A673 (cell line): Measurements from ENCODE around the gene BTBD7. TPM values are rescaled to one million over a fixed set of nuclear protein-coding genes. Genes with fewer than 3 reads are reported as not detected.

ENCODE experiments used
- BruUV-seq: library from RNA; stranded (reverse); fragments of 400-500 nt; replicated peaks from 2 replicates; lab custom pipeline; 2021; lab: Mats Ljungman, UMichigan
- CTCF ChIA-PET: fragments of 300-600 bp; sonication (Branson Sonifier 250); formaldehyde crosslinking; loops from one replicate; lab custom pipeline; 2022; ENCODE audit warnings: antibody characterized with exemption; lab: Charles Lee
- POLR2A ChIA-PET: fragments of 300-600 bp; sonication (Branson Sonifier 250); formaldehyde crosslinking; loops from one replicate; lab custom pipeline; 2022; ENCODE audit warnings: antibody characterized with exemption; ENCODE audit not compliant: low non-redundant PET; lab: Charles Lee
- DNase-seq: peaks from one replicate; pipeline ENCODE4 v3.0.0-alpha.2; 2015; ENCODE audit warnings: low spot score
- H3K27ac ChIP-seq: fragments of 200-600 bp; sonication (generic); 2 replicates; pipeline ENCODE4 v1.5.1; 2016; ENCODE audit warnings: mixed run types, low read depth, mild to moderate bottlenecking, mixed read lengths, antibody characterized with exemption, low read length; ENCODE audit not compliant: poor library complexity, severe bottlenecking
- H3K27me3 ChIP-seq: fragments of 200-600 bp; sonication (generic); replicated peaks from 2 replicates; pipeline ENCODE4 v1.6.1; 2017; ENCODE audit warnings: mixed run types, low read depth, mild to moderate bottlenecking, mixed read lengths, antibody characterized with exemption, low read length; ENCODE audit not compliant: insufficient read depth, poor library complexity
- H3K36me3 ChIP-seq: fragments of 200-600 bp; sonication (generic); 2 replicates; pipeline ENCODE4 v1.6.1; 2016; ENCODE audit warnings: mixed run types, mild to moderate bottlenecking, mixed read lengths, antibody characterized with exemption, low read length; ENCODE audit not compliant: insufficient read depth, poor library complexity, severe bottlenecking
- H3K4me1 ChIP-seq: fragments of 200-600 bp; sonication (generic); 2 replicates; pipeline ENCODE4 v1.6.1; 2017; ENCODE audit warnings: mixed run types, mild to moderate bottlenecking, mixed read lengths, antibody characterized with exemption, low read length; ENCODE audit not compliant: insufficient read depth, poor library complexity, severe bottlenecking
- H3K4me3 ChIP-seq: fragments of 200-600 bp; sonication (generic); 2 replicates; pipeline ENCODE4 v1.5.1; 2016; ENCODE audit warnings: low read depth, mixed run types, mild to moderate bottlenecking, mixed read lengths, low read length; ENCODE audit not compliant: poor library complexity, severe bottlenecking
- H3K9me3 ChIP-seq: fragments of 200-600 bp; sonication (generic); 2 replicates; pipeline ENCODE4 v1.6.1; 2016; ENCODE audit warnings: mixed run types, low read depth, mild to moderate bottlenecking, mixed read lengths, antibody characterized with exemption, low read length; ENCODE audit not compliant: poor library complexity, severe bottlenecking
- CTCF ChIP-seq: fragments of 300-800, 200-600 bp; sonication (generic); conservative IDR thresholded peaks from 2 replicates; pipeline ENCODE4 v1.5.1; 2017; ENCODE audit warnings: low read depth, mild to moderate bottlenecking, antibody characterized with exemption, low read length, moderate library complexity, mixed read lengths
- EZH2 ChIP-seq: fragments of 200-600 bp; sonication (generic); IDR thresholded peaks from 2 replicates; pipeline ENCODE4 v1.6.1; 2017; ENCODE audit warnings: borderline replicate concordance, low read depth, mild to moderate bottlenecking, mixed read lengths, antibody characterized with exemption, low read length; ENCODE audit not compliant: poor library complexity, severe bottlenecking
- intact Hi-C: fragments of 100-400 bp; cut with micrococcal nuclease; formaldehyde crosslinking; loops from one replicate; pipeline ENCODE4 v1.10.0; 2022; ENCODE audit not compliant: unreplicated experiment
- total RNA-seq: library from RNA; stranded (reverse); gene quantifications from 2 replicates; pipeline ENCODE4 v1.2.3, GENCODE V29; 2021

BTBD7 gene
- total RNA-seq, 1 experiment from 2014 or later, result 60.9 TPM

- Histone ChIP-seq H3K4me1 (peaks cover 21% of the 10 kb centered on the region), H3K9me3 (no peaks in the 10 kb centered on the region), H3K4me3 (no peak overlapping the region), H3K27me3 (no peaks in the 10 kb centered on the region), H3K36me3 (no peaks in the 10 kb centered on the region), H3K27ac (no peak overlapping the region)
- intact Hi-C loops, result no loop called here
- TF ChIP-seq CTCF (no peak), EZH2 (no peak)
- BruUV-seq, result no TSS peak
- ChIA-PET CTCF (no interaction called here), POLR2A (no interaction called here)
- no peak for DNase-seq
These were observed 28.1 kb downstream of the BTBD7 start for GRCh38 chr14:93304771-93305170.

DNA sequence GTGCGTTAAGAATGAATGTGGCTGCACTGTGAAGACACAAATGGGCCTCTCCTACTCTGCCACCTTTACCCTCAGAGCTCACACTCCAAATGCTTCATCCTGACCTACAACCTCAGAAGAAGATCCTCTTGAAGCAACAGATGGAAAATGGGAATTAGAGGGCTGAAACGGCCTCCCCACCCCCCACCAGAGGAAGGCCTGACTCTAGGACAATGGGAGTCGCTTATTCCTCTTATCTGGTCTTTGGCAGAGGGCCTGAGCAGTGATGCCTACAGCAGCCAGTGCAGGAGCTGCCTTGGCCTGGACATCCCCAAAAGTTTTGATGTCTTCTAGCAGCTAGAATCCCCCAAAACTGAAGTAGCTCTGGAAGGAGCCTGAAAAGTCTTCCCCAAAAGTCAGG is 29.2 kb downstream of the BTBD7 start:
- CTCF ChIA-PET, result no interaction called here
- no TSS peak for BruUV-seq

GRCh38 chr14:93302688-93303581 is 29.9 kb downstream of the BTBD7 start:
- no peak overlapping the region for H3K27ac ChIP-seq
- no peaks in the 10 kb centered on the region for H3K9me3 ChIP-seq
- CTCF ChIA-PET, result no interaction called here
- POLR2A ChIA-PET, result no interaction called here
- H3K27me3 ChIP-seq, result no peaks in the 10 kb centered on the region
- no TSS peak for BruUV-seq
- TF ChIP-seq EZH2 (no peak), CTCF (no peak)
- H3K36me3 ChIP-seq, result no peaks in the 10 kb centered on the region
- intact Hi-C loops, result no loop called here
- no peak for DNase-seq
- H3K4me1 ChIP-seq, result peaks cover 18% of the 10 kb centered on the region
- H3K4me3 ChIP-seq, result no peak overlapping the region

More for the DNA sequence above, 29.2 kb downstream of the BTBD7 start:
- Histone ChIP-seq H3K27ac (no peak overlapping the region), H3K36me3 (no peaks in the 10 kb centered on the region), H3K4me3 (no peak overlapping the region), H3K27me3 (no peaks in the 10 kb centered on the region), H3K9me3 (no peaks in the 10 kb centered on the region), H3K4me1 (peaks cover 18% of the 10 kb centered on the region)
- intact Hi-C loops, result no loop called here
- DNase-seq, result no peak
- POLR2A ChIA-PET, result interaction anchor here (0.7 kb wide), 1 partner anchor 990 kb away, joined by 4 read pairs; no protein-coding TSS in a partner anchor
- TF ChIP-seq CTCF, result no peak
- no peak for TF ChIP-seq EZH2
